ENCODE results near the gene ADGRF3.
"Not testable (repeated sequence)": the region's sequence is repeated elsewhere in the genome, so short reads cannot be mapped to it uniquely, and the experiment has no call there.

ADGRF3 gene

GRCh38 chr2:26344581-26345282 lies 1.9 kb downstream of the ADGRF3 start:
- TF ChIP-seq, protein P1, sequence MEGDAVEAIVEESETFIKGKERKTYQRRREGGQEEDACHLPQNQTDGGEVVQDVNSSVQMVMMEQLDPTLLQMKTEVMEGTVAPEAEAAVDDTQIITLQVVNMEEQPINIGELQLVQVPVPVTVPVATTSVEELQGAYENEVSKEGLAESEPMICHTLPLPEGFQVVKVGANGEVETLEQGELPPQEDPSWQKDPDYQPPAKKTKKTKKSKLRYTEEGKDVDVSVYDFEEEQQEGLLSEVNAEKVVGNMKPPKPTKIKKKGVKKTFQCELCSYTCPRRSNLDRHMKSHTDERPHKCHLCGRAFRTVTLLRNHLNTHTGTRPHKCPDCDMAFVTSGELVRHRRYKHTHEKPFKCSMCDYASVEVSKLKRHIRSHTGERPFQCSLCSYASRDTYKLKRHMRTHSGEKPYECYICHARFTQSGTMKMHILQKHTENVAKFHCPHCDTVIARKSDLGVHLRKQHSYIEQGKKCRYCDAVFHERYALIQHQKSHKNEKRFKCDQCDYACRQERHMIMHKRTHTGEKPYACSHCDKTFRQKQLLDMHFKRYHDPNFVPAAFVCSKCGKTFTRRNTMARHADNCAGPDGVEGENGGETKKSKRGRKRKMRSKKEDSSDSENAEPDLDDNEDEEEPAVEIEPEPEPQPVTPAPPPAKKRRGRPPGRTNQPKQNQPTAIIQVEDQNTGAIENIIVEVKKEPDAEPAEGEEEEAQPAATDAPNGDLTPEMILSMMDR (IDR thresholded peaks at IDR 0.05; ENCODE audit: control extremely low read depth, extremely low read depth, low read depth, missing control alignments) = no peak
- ChIA-PET POLR2A (interaction anchor here (0.6 kb wide), 2 partner anchors 147 to 926 kb away, joined by 3 read pairs; no protein-coding TSS in a partner anchor), CTCF (interaction anchor here (3.5 kb wide), 1 partner anchor 14 kb away, joined by 13 read pairs; no protein-coding TSS in a partner anchor)
- DNase-seq (ENCODE audit: extremely low spot score) = no peak

- POLR2A ChIA-PET = no interaction called here
- DNase-seq (ENCODE audit: extremely low spot score) = no peak
Measured at GRCh38 chr2:26340831-26341230, 5.8 kb downstream of the ADGRF3 start.

DNA sequence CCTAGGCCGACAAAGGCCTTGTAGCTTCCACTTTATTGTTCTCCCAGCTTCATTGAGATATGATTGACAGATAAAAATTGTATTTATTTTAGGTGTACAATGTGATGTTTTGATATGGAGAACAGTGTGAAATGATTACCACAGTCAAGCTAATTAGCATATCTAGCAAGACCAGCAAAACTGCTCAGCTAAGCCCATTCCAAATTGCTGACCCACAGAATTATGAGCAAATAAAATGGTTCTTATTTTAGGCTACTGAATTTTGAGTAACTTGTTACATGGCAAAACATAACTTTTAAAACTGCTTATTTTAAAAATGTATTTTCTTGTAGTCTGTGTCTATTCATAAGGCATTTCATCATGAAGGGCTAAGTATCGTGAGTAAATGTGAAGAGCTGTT lies 9.3 kb downstream of the ADGRF3 start:
- CTCF ChIA-PET = interaction anchor here (0.8 to 1.6 kb wide), 2 partner anchors 8 to 485 kb away, joined by 3 to 5 read pairs; partner anchors contain the start of gene SELENOI
- POLR2A ChIA-PET = no interaction called here
- TF ChIP-seq, protein P1 (IDR thresholded peaks at IDR 0.05; ENCODE audit: control extremely low read depth, extremely low read depth, low read depth, missing control alignments) = no peak
- DNase-seq (ENCODE audit: extremely low spot score) = no peak

More at GRCh38 chr2:26340831-26341230, 5.8 kb downstream of the ADGRF3 start:
- TF ChIP-seq, protein P1 (IDR thresholded peaks at IDR 0.05; ENCODE audit: control extremely low read depth, extremely low read depth, low read depth, missing control alignments) = no peak
- CTCF ChIA-PET = no interaction called here

DNA sequence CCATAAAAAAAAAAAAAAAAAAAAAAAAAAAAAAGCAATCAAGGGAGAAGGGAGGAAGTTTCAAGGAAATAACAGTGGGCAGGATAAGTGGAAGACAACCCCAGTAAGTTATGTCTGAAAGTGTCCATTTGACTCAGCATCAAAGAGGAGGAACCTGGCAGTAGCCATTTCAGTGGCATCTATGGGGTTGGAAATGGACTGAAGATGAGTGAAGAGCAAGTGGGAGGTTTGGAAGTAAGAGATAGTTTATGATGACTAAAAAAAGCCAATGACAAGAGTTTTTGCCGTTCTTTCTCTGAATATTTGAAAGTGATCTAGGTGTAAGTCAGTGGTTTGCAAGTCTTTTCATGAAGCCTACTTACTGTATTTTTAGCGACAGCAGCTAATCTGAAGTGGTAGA lies 9.9 kb downstream of the ADGRF3 start:
- ChIA-PET POLR2A (no interaction called here), CTCF (interaction anchor here (0.8 to 1.6 kb wide), 3 partner anchors 9 to 484 kb away, joined by 3 to 5 read pairs (median 3); partner anchors contain the start of gene SELENOI)
- TF ChIP-seq, protein P1 (IDR thresholded peaks at IDR 0.05; ENCODE audit: control extremely low read depth, extremely low read depth, low read depth, missing control alignments) = no peak
- no peak for DNase-seq (ENCODE audit: extremely low spot score)

DNA sequence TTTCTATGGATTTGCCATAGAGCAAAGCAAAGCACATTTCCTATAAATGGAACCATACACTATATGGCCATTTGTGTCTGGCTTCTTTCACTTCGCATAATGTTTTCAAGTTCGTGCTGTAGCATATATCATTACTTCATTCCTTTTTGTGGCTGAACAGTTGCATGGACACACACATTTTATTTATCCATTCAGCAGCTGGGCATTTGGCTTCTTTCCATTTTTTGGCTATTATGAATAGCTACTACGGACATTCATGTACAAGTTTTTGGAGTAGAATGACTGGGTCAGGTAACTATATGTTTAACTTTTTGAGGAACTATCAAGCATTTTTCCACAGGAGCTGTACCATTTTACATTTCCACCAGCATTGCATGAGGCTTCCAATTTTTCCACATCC lies 11.4 kb downstream of the ADGRF3 start:
- TF ChIP-seq, protein P1 (IDR thresholded peaks at IDR 0.05; ENCODE audit: control extremely low read depth, extremely low read depth, low read depth, missing control alignments) = no peak
- POLR2A ChIA-PET = no interaction called here
- CTCF ChIA-PET = no interaction called here
- DNase-seq (ENCODE audit: extremely low spot score) = no peak

- no peak for DNase-seq (ENCODE audit: extremely low spot score)
- ChIA-PET CTCF (no interaction called here), POLR2A (no interaction called here)
- TF ChIP-seq, protein P1 (IDR thresholded peaks at IDR 0.05; ENCODE audit: control extremely low read depth, extremely low read depth, low read depth, missing control alignments) = no peak
Measured at GRCh38 chr2:26333293-26333692, 13.3 kb downstream of the ADGRF3 start.

DNA sequence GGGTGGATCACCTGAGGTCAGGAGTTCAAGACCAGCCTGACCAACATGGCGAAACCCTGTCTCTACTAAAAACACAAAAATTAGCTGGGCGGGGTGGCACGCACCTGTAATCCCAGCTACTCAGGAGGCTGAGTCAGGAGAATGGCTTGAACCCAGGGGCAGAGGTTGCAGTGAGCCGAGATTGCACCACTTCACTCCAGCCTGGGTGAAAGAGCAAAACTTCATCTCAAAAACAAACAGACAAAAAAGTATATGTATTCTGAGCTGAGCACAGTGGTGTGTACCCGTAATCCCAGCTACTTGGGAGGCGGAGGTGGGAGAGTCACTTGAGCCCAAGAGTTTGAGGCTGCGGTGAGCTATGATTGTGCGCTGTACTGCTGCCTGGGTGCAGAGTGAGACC lies 15.3 kb downstream of the ADGRF3 start:
- DNase-seq (ENCODE audit: extremely low spot score); POLR2A ChIA-PET: not testable (repeated sequence)
- CTCF ChIA-PET = interaction anchor here (0.9 to 3.4 kb wide), 13 partner anchors 11 to 340 kb away, joined by 3 to 24 read pairs (median 3); partner anchors contain the start of genes ADGRF3, HADHA and SELENOI

All from GM10248 (cell line).